Loucy (cell line): ENCODE results near the gene NXPH2.

ENCODE experiments used
- H2AFZ ChIP-seq: fragments of 200-600 bp; sonication (generic); 2 replicates; pipeline ENCODE4 v1.6.0; 2016; ENCODE audit warnings: antibody characterized with exemption, mild to moderate bottlenecking, low read length, moderate library complexity
- H3F3A ChIP-seq: fragments of 200-600 bp; 2 replicates; pipeline ENCODE4 v1.6.0; 2016; ENCODE audit warnings: antibody characterized with exemption, low read depth, mild to moderate bottlenecking
- H3K27me3 ChIP-seq: fragments of 200-600 bp; sonication (generic); 2 replicates; pipeline ENCODE4 v1.6.1; 2014; ENCODE audit warnings: low read length, mild to moderate bottlenecking; ENCODE audit not compliant: insufficient read depth, poor library complexity, severe bottlenecking
- H3K36me3 ChIP-seq: fragments of 200-600 bp; sonication (generic); 2 replicates; pipeline ENCODE4 v1.6.1; 2016; ENCODE audit warnings: low read length; ENCODE audit not compliant: insufficient read depth
- H3K4me1 ChIP-seq: fragments of 200-600 bp; sonication (generic); 2 replicates; pipeline ENCODE4 v1.5.1; 2014; ENCODE audit warnings: low read length, mild to moderate bottlenecking; ENCODE audit not compliant: insufficient read depth, poor library complexity, severe bottlenecking
- H3K4me2 ChIP-seq: fragments of 200-600 bp; sonication (generic); 2 replicates; pipeline ENCODE4 v1.6.0; 2014; ENCODE audit warnings: antibody characterized with exemption, low read length, low read depth, mild to moderate bottlenecking; ENCODE audit not compliant: poor library complexity, severe bottlenecking
- H3K4me3 ChIP-seq: fragments of 200-600 bp; sonication (generic); 2 replicates; pipeline ENCODE4 v1.5.1; 2014; ENCODE audit warnings: low read length, mild to moderate bottlenecking, mixed read lengths; ENCODE audit not compliant: poor library complexity, severe bottlenecking
- H3K79me2 ChIP-seq: fragments of 200-600 bp; sonication (generic); 2 replicates; pipeline ENCODE4 v1.6.1; 2014; ENCODE audit warnings: low read length; ENCODE audit not compliant: insufficient read depth
- H3K9ac ChIP-seq: fragments of 200-600 bp; sonication (generic); 2 replicates; pipeline ENCODE4 v1.6.0; 2014; ENCODE audit warnings: mild to moderate bottlenecking, low read depth, low read length, moderate library complexity; ENCODE audit not compliant: poor library complexity, severe bottlenecking
- H3K9me2 ChIP-seq: fragments of 200-600 bp; sonication (generic); replicated peaks from 2 replicates; pipeline ENCODE4 v1.6.1; 2016; ENCODE audit warnings: low read depth, low read length, mixed read lengths
- H3K9me3 ChIP-seq: fragments of 200-600 bp; sonication (generic); 2 replicates; pipeline ENCODE4 v1.6.1; 2014; ENCODE audit warnings: mild to moderate bottlenecking, antibody characterized with exemption, low read length, low read depth; ENCODE audit not compliant: insufficient read depth
- H4K20me1 ChIP-seq: fragments of 200-600 bp; sonication (generic); 2 replicates; pipeline ENCODE4 v1.6.0; 2014; ENCODE audit warnings: antibody characterized with exemption, low read length, mild to moderate bottlenecking; ENCODE audit not compliant: insufficient read depth, poor library complexity, severe bottlenecking
- CTCF ChIP-seq: fragments of 200-600 bp; sonication (generic); conservative IDR thresholded peaks from 2 replicates; pipeline ENCODE4 v1.5.1; 2014; ENCODE audit warnings: mild to moderate bottlenecking, antibody characterized with exemption, low read length
- EZH2phosphoT487 ChIP-seq: fragments of 200-600 bp; IDR thresholded peaks from 2 replicates; pipeline ENCODE4 v1.6.1; 2018; ENCODE audit warnings: antibody characterized with exemption, mild to moderate bottlenecking, moderate library complexity, borderline replicate concordance

NXPH2 gene

DNA sequence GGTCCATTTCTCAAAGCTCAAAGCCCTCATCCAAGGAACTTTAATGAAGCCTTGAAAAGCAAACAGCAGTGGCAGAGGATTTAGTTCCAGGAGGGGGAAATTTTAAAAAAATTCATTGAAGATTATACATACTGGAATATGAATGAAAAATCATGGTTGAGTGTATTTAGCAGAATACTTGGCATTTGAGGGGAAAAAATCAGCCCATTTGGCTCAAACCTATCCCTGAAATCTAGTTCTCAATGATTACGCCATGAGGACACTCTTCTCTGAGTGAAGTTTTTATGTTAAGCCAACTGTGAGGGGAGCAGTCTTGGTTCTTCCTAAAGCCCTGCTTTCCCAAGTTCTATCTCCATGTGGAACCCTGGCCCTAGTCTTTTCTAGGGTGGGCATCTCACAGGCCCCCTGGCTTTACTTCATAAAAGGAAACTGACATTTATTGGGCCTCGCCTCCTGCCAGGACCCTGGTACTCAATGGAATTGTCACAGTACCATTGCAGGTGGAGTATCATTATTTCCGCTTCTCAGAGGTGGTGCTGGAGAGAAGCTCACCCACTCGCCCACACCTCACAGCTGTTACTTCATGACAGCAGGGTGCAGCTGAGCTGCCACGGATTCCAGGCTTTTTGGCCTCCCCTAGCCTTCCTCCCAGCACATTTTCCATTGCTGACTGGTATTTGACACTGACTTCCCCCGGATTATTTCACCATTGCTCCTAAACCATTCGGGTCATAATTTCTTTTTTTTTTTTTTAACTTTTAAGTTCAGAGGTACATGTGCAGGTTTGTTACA lies 56.8 kb downstream of the NXPH2 start:
- Histone ChIP-seq H4K20me1 (peaks cover under 1% of the 10 kb centered on the region), H3K9me2 (no peaks in the 10 kb centered on the region), H3K79me2 (no peaks in the 10 kb centered on the region)

DNA sequence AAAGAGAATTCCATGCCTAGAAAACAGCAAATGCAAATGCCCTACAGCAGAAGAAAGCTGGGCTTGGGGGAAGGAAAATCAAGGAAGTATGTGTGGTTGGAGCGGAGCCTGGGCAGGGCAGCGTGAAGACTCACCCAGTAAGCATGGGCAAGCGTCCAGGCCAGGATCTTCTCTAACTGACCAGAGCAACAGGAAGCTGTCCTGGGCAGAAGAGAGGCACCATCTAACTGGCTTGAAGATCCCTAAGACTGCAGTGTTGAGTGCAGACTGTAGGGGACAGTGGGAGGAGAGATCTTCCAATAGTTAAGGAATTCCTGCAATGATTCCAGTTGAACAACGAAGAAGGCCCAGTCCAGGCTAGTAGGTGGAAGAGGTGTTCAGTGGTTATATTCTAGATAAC lies 57.9 kb downstream of the NXPH2 start:
- Histone ChIP-seq H3K9me3 (no peaks in the 10 kb centered on the region), H3K9ac (no peak overlapping the region), H4K20me1 (peaks cover 3% of the 10 kb centered on the region), H3K4me3 (no peak overlapping the region), H3F3A (no peaks in the 10 kb centered on the region), H3K27me3 (no peaks in the 10 kb centered on the region), H2AFZ (no peak overlapping the region), H3K4me1 (no peaks in the 10 kb centered on the region), H3K79me2 (no peaks in the 10 kb centered on the region), H3K9me2 (no peaks in the 10 kb centered on the region), H3K36me3 (no peaks in the 10 kb centered on the region), H3K4me2 (no peak overlapping the region)
- TF ChIP-seq CTCF (no peak), EZH2phosphoT487 (no peak)

More for the DNA sequence above, 56.8 kb downstream of the NXPH2 start:
- no peaks in the 10 kb centered on the region for H3K27me3 ChIP-seq
- no peak overlapping the region for H3K4me3 ChIP-seq
- no peak for TF ChIP-seq EZH2phosphoT487
- TF ChIP-seq CTCF, result no peak
- H3K4me2 ChIP-seq, result no peak overlapping the region
- H3K9ac ChIP-seq, result no peak overlapping the region
- no peaks in the 10 kb centered on the region for H3K36me3 ChIP-seq
- H2AFZ ChIP-seq, result no peak overlapping the region
- no peaks in the 10 kb centered on the region for H3F3A ChIP-seq
- no peaks in the 10 kb centered on the region for H3K9me3 ChIP-seq
- no peaks in the 10 kb centered on the region for H3K4me1 ChIP-seq

- Histone ChIP-seq H3K4me3 (no peak overlapping the region), H3K79me2 (no peaks in the 10 kb centered on the region), H3K4me1 (no peaks in the 10 kb centered on the region), H4K20me1 (peaks cover 3% of the 10 kb centered on the region), H3K4me2 (no peak overlapping the region), H3K27me3 (no peaks in the 10 kb centered on the region), H3K9me3 (no peaks in the 10 kb centered on the region), H3K36me3 (no peaks in the 10 kb centered on the region), H2AFZ (no peak overlapping the region), H3K9ac (no peak overlapping the region), H3K9me2 (no peaks in the 10 kb centered on the region), H3F3A (no peaks in the 10 kb centered on the region)
- TF ChIP-seq CTCF (no peak), EZH2phosphoT487 (no peak)
Measured at GRCh38 chr2:138720035-138720838, 60.0 kb downstream of the NXPH2 start.
